ENCODE measurements around the gene RAB8B.

The RAB8B gene

DNA sequence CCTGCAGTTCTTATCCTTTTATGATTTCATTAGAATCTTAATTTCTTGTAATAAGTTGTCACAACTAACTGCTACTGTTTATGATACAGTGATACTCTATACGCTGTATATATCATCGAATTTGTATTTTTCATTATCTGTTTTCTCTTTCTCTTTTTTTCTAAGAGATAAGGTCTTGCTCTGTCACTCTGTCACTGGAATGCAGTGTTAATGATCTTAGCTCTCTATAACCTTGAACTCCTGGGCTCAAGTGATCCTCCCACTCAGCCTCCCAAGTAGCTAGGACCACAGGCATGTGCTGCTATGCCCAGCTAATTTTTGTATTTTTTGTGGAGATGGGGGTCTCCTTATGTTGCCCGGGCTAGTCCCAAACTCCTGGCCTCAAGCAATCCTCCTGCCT, 102.8 kb downstream of the RAB8B start:
- peak; percentile 9 to 39 for DNase-seq
- TF ChIP-seq POLR2A (IDR thresholded peaks at IDR 0.05; ENCODE audit: low read length) = no peak

DNA sequence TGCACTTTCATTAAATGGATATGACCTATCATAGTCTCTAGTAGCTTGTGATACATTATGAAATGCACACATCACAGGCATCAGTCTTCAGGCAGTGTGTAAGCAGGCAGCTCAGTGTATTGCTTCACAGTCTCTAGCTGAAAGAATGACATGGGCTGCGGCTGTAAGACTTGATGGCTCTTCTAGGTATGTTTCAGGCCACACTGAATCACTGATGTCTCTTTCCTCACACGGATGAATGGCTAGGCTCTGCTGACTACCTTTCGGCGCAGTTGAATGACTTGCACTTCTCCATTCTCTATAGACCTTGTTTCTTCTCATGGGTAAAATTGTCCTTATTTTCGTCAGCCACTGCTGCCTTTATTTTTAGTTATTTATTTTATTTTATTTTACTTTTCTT, 103.4 kb downstream of the RAB8B start:
- DNase-seq = peak in 1 of 2 experiments; percentile 6
- TF ChIP-seq POLR2A (IDR thresholded peaks at IDR 0.05; ENCODE audit: low read length) = no peak
- TF ChIP-seq GATA1 (IDR thresholded peaks at IDR 0.05; ENCODE audit: low read depth, low read length) = no peak

DNA sequence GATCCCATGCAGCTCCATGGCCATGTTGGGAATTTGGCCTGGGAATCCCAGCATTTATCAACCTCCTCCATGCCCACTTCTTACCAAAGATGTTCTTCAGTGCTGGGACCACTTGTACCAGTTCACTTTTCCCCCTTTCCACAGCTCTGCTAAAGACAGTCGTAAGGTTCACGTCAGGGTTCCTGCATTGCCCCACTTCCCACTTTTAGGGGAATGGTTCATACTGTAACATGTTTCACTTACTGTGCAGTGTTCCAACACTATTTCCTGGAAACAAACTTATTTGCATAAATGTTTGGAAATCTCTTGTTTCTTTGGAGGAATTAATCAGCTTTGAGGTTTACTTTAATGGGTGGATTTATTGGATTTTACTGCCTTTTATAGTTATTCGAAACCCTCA, 105.0 kb downstream of the RAB8B start:
- DNase-seq = no peak
- TF ChIP-seq GATA1 (IDR thresholded peaks at IDR 0.05; ENCODE audit: low read depth, low read length) = no peak
- no peak for TF ChIP-seq POLR2A (IDR thresholded peaks at IDR 0.05; ENCODE audit: low read length)

DNA sequence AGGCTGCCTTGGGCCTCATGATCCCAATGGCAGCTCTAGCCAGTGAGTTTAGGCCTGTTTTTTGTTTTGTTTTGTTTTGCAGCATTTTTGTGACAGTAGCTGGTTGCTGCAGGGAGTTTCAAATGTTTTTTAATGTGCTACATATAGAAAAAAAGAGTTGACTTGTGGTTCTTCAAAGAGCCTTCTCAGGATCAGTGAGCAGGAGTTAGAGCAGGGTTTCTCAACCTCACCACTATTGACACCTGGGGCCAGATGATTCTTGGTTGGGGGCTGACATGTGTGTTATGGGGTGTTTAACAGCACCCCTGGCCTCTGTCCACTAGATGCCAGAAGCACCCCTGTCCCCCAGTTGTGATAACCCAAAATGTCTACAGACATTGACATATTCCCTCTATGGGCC, 105.9 kb downstream of the RAB8B start:
- TF ChIP-seq POLR2A (IDR thresholded peaks at IDR 0.05; ENCODE audit: low read length) = no peak
- no peak for DNase-seq

DNA sequence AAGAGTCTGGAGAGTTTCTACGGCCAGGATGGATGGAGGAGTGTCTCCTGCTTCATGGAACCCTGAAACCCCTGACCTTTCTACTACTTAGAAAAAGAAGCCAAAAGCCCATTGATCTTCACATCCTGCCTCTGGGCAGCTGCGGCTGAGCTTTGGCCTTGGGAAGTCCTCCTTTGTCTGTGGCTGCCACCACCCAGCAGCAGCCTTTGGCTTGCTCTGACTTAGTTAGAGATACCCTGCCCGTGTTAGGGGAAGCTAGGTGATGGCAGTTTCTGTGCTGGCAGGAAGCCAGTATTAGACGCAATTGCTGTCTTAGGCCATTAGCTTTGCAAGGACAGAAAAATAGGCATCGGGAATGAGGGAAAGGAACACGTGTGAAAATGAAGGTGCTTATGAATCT, 106.8 kb downstream of the RAB8B start:
- TF ChIP-seq POLR2A (IDR thresholded peaks at IDR 0.05; ENCODE audit: low read length) = no peak
- no peak for TF ChIP-seq GATA1 (IDR thresholded peaks at IDR 0.05; ENCODE audit: low read depth, low read length)
- DNase-seq = no peak

DNA sequence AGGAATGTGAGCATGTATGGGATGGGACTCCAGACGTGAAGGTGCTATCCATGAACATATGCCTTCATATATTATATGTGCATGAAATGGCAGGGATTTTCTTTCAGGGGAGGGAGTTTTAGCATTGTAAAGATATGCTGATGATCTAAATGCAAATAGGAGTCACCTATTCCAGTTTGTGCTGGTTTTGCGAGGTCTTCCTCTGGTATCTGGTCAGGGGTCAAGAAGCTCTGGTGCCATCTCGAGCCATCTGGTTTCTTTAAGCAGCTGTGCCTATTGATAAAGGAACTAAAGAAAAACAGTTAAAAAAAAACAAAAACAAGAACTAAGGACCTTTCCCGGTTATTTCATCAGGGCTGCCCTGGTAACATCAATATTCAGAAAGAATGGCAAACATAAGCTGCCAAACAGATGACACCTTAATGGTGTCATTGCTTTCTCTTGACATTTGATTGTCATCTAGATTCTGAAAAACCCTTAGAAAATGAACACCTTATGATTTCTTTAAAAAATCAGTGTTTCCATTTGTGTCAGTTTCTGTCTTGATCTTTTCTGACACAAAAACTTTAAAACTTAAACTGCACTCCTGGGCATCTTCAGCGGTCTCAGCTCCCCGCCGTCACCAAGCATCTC, 110.7 kb downstream of the RAB8B start:
- TF ChIP-seq GATA1 (IDR thresholded peaks at IDR 0.05; ENCODE audit: low read depth, low read length) (no peak), POLR2A (IDR thresholded peaks at IDR 0.05; ENCODE audit: low read length) (no peak)
- DNase-seq = peak; percentile 68 to 82

DNA sequence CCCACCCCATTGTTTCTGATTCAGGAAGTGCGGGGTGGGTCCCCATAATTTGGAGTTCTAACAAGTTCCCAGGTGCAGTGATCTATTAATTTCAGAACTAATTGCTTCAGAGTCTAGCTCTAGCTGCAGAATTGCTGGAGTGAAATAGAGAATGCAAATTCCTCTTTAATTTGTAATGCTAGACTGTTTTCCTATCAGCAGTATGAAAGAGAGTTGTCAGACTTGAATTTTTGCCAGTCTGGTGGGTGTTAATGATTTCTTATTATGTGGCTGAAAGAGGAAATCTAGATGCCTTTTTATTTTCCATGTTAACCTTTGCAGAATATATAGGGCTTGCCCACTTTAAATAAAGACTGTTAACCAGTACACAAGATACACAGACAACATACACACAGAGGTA, 111.7 kb downstream of the RAB8B start:
- TF ChIP-seq GATA1 (IDR thresholded peaks at IDR 0.05; ENCODE audit: low read depth, low read length) (no peak), POLR2A (IDR thresholded peaks at IDR 0.05; ENCODE audit: low read length) (no peak)
- DNase-seq = no peak

DNA sequence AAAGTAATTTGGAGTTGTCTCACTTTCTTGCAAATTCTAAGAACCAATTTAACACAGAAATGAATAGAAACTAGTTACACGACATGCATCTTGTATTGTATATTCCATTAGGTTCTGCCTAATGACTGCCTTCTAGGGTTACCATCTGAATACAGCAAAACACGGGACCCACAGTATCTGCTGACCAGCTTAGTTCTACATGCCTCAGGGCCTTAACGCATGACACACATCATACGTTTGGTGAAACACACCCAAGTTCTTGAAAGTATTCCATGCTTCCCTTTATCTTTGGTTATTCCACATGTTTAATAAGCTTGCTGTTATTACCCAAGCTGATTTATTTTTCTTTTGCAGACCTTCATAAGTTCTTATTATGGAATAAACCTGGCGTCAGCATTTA, 115.9 kb downstream of the RAB8B start:
- TF ChIP-seq GATA1 (IDR thresholded peaks at IDR 0.05; ENCODE audit: low read depth, low read length) = no peak
- no peak for TF ChIP-seq POLR2A (IDR thresholded peaks at IDR 0.05; ENCODE audit: low read length)
- no peak for DNase-seq

DNA sequence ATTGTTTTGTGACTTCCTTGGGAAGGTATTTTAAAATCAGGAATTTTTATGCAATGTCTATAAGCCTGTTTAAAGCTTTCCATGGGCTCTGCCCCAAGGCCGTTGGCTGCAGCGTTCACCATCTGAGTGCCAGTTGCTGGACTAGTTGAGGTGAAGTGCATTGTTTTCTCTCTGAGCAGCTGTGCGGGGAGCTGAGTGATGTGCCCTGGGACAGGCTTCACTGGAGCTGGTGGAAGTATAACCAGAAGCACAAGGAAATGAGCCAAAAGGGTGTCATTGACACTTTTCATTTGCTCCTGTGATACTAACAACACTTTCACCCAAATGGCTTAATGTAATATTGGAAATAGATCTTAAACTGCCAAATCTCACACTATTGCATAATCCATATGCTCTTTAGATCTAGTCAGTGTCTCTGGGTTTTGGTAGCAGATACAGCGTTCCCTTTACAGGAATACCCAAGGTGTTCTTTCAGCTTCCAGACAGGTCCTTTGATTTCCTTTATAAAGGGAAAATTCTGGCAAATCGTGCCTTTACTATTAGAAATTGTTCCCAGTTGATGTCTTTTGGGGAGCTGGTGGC, 117.2 kb downstream of the RAB8B start:
- no peak for DNase-seq

DNA sequence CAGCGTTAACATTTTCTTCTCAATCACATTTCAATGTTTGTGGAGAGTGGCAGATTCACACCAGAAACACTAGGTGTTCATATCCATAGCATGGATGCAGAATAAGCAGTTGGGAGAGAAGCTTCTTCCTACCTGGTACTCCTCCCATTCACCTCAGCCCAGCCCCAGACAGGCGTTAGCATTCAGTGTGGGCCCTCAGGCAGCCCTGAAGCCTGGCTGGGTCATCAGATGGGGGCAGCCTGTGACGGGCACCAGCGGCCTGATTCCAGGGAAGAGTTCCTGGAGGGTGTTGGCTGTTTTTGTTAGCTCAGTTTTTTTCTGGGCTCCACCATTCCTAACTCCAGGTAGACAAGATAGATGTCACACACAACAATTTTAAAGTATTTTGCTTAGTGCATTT, 119.1 kb downstream of the RAB8B start:
- TF ChIP-seq GATA1 (IDR thresholded peaks at IDR 0.05; ENCODE audit: low read depth, low read length) = no peak
- TF ChIP-seq POLR2A (IDR thresholded peaks at IDR 0.05; ENCODE audit: low read length) = no peak
- no peak for DNase-seq

More for the DNA sequence above, 117.2 kb downstream of the RAB8B start:
- TF ChIP-seq GATA1 (IDR thresholded peaks at IDR 0.05; ENCODE audit: low read depth, low read length) (no peak), POLR2A (IDR thresholded peaks at IDR 0.05; ENCODE audit: low read length) (no peak)

DNA sequence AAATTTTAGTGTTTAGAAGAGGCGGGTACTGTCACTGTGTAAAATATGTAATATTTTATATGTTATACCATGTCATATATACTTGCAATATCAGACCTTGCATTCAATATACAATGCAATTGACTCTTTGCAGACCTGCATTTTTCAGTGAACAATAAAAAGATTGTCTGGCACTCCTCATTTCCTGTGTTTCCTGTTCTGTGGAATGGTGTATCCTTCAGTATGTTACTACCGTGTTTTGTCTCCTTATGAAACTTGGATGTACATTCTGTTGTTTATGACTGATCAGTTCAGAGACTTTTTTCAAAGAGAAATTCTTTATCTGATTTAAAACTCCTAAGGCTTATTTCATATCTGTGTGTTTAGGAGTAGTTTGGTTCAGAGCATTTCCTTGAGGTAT, 119.5 kb downstream of the RAB8B start:
- no peak for DNase-seq
- TF ChIP-seq GATA1 (IDR thresholded peaks at IDR 0.05; ENCODE audit: low read depth, low read length) = no peak
- no peak for TF ChIP-seq POLR2A (IDR thresholded peaks at IDR 0.05; ENCODE audit: low read length)

DNA sequence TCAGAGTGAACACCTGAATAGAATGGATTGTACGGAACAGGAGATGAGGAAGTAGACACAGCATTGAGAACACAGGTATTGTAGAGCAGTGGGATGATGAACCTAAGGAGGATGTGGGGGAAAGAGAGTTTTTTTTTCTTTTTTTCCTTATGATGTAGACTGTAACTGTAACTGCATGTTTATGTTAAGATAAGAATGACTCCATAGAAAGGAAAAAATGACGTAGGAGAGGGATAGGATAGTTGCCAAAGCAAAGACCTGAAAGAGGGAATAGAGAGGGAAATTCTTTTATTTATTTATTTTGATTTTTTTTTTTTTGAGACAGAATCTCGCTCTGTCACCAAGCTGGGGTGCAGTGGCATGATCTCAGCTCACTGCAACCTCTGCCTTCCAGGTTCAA, 121.2 kb downstream of the RAB8B start:
- TF ChIP-seq POLR2A (IDR thresholded peaks at IDR 0.05; ENCODE audit: low read length) (no peak), GATA1 (IDR thresholded peaks at IDR 0.05; ENCODE audit: low read depth, low read length) (no peak)
- no peak for DNase-seq

DNA sequence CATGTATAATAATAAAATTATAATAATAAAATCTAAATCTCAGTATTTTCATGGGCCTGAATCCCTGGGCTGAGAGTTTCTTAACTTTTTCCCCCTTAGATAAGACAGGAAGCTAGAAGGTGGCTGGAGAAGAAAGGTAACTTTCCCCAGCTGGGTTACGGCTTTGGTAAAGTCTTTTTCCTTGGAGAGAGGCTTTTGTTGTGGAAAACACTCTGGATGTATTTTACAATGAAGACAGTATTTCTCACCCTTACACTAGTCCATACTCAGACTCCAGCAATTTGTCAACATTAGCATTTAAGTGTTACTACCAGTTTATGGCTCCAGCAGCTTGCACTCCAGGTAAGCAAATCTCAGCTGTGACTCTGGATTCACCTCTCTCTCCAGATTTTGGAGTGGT, 122.9 kb downstream of the RAB8B start:
- TF ChIP-seq POLR2A (IDR thresholded peaks at IDR 0.05; ENCODE audit: low read length) = no peak
- TF ChIP-seq GATA1 (IDR thresholded peaks at IDR 0.05; ENCODE audit: low read depth, low read length) = no peak

DNA sequence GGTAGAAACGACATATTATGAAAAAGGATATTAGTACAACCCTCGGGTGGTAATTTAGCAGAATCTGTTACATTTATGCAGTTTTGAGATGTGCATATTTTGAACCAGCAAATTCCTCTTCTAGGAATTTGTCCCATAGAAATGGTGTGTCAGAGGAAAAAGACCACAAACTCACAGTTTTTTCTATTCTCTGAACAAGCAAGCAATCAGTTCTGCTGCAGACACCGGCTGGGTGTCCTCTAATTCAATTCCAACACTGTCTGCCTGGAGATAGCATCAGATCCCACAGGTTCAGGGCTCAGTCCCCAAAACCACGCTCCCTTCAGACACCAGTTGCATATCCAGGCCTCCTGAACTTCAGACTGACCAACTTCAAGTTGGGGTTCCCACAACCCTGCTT, 124.4 kb downstream of the RAB8B start:
- DNase-seq = no peak
- TF ChIP-seq POLR2A (IDR thresholded peaks at IDR 0.05; ENCODE audit: low read length) = no peak
- TF ChIP-seq GATA1 (IDR thresholded peaks at IDR 0.05; ENCODE audit: low read depth, low read length) = no peak

More for the DNA sequence above, 122.9 kb downstream of the RAB8B start:
- no peak for DNase-seq

DNA sequence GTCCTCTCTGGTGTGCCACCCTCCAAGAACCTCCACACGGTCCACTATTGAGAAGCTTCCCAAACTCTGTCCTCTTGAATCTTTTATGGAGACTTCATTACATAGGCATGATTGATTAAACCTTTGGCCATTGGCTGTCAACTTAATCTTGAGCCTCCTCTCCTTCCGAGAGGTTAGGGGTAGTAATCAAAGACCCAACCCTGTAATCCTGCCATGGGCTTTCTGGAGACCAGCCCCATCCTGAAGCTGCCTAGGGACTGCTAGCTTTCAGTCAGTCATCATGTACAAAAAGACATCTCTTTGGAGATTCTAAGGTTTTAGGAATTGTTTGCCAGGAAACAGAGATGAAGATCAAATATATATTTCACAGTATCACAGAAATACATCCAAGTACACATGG, 125.0 kb downstream of the RAB8B start:
- TF ChIP-seq POLR2A (IDR thresholded peaks at IDR 0.05; ENCODE audit: low read length) (no peak), GATA1 (IDR thresholded peaks at IDR 0.05; ENCODE audit: low read depth, low read length) (no peak)

More for the DNA sequence above, 125.0 kb downstream of the RAB8B start:
- no peak for DNase-seq
